Measurements from ENCODE around the gene TTC7B. TPM values are rescaled to one million over a fixed set of nuclear protein-coding genes. Genes with fewer than 3 reads are reported as not detected.
A peak's percentile ranks its signal among the peaks of the same experiment; 100 is the strongest.

The TTC7B gene
- total and polyA plus RNA-seq, 9 of the 15 experiments (the other 6 are each of a cell fraction or from before 2014, with no cell fraction given) = 2.2 to 77.2 (median 36.7) TPM

GRCh38 chr14:90658541-90658967, 157.7 kb downstream of the TTC7B start:
- DNase-seq (ENCODE audit: extremely low read depth in 1 of 4, low spot score in 3 of 4) (peak in 2 of 4 experiments; percentile 52 to 69), FAIRE-seq (peak; percentile 94), ATAC-seq (peak; percentile 98)
- H3K4me3 ChIP-seq = no peak overlapping the region; the same call in 1 of the 2 replicates
- no peaks in the 10 kb centered on the region for H3K27me3 ChIP-seq (ENCODE audit: control insufficient read depth in 2 of 2, insufficient read depth in 2 of 2, low read length in 2 of 2)
- ChIA-PET CTCF (ENCODE audit: low intra/inter-chr PET ratio) (no interaction called here), POLR2A (no interaction called here)
- intact Hi-C loops (cut with micrococcal nuclease) = no loop called here
- H3K79me2 ChIP-seq (ENCODE audit: control insufficient read depth, insufficient read depth, low read length) = no peaks in the 10 kb centered on the region
- no peaks in the 10 kb centered on the region for H3K9me3 ChIP-seq (replicated peaks; ENCODE audit: control insufficient read depth, insufficient read depth, low read depth, low read length)
- BruUV-seq (replicated peaks) = no TSS peak
- 0 out of 3 replicates have a peak overlapping the region, but pooled peaks have one; percentile 21 for H3K27ac ChIP-seq (ENCODE audit: extremely low read depth, low read depth, low read length)
- H3K4me1 ChIP-seq (replicated peaks in 1 of 2; ENCODE audit: control insufficient read depth in 2 of 2, insufficient read depth in 2 of 2, low read length in 2 of 2) = peaks cover 11 to 15% of the 10 kb centered on the region in 2 experiments; a peak in 4 of 5 replicates
- 19% methylated on average over 8 of the region's 8 CpGs for WGBS (ENCODE audit: insufficient coverage, low coverage, missing lambda C conversion rate)
- in situ Hi-C loops (cut with MboI) = no loop called here
- no peaks in the 10 kb centered on the region for H4K20me1 ChIP-seq (replicated peaks; ENCODE audit: control insufficient read depth, insufficient read depth, low read length)
- no peaks in the 10 kb centered on the region for H3K9me1 ChIP-seq (ENCODE audit: control insufficient read depth, insufficient read depth, low read length)
- H2AFZ ChIP-seq (ENCODE audit: low read depth, low read length) = no peak overlapping the region
- H3K36me3 ChIP-seq (ENCODE audit: control insufficient read depth, insufficient read depth, low read length) = peaks cover 34% of the 10 kb centered on the region; the same call in 2 of the 3 replicates
- 0 out of 2 replicates have a peak overlapping the region, but pooled peaks have one; percentile 21 for H3K4me2 ChIP-seq (ENCODE audit: insufficient read depth, low read length)
- peak overlapping the region in 1 of 2 experiments; percentile 6; a peak in 1 of 4 replicates for H3K9ac ChIP-seq (ENCODE audit: insufficient read depth in 1 of 2, low read depth in 2 of 2, low read length in 2 of 2)
- no peak for TF ChIP-seq MLX (CRISPR knock-in tag; conservative IDR thresholded peaks at IDR 0.05)
- TF ChIP-seq ARID1B (IDR thresholded peaks at IDR 0.05) = peak; percentile 77
- TF ChIP-seq CBFA2T3 (IDR thresholded peaks at IDR 0.05) = peak; percentile 75
- TF ChIP-seq CBFA2T2 (conservative IDR thresholded peaks at IDR 0.05) = peak; percentile 46
- TF ChIP-seq PURB (CRISPR knock-in tag; IDR thresholded peaks at IDR 0.05; ENCODE audit: low read depth) = no peak
- no peak for TF ChIP-seq ZNF146 (CRISPR knock-in tag; IDR thresholded peaks at IDR 0.05; ENCODE audit: unreplicated experiment)
- TF ChIP-seq DPF2 (IDR thresholded peaks at IDR 0.05) = peak; percentile 62; the same call in 1 of the 2 replicates
- TF ChIP-seq FOSL1 (tag; conservative IDR thresholded peaks at IDR 0.05) = peak; percentile 79
- TF ChIP-seq ARHGAP35 (IDR thresholded peaks at IDR 0.05; ENCODE audit: partially characterized antibody) = no peak
- TF ChIP-seq TCF7 (IDR thresholded peaks at IDR 0.05; ENCODE audit: borderline replicate concordance) = no peak
- peak; percentile 44 for TF ChIP-seq MEIS2 (IDR thresholded peaks at IDR 0.05; ENCODE audit: partially characterized antibody)
- no peak for TF ChIP-seq ETS2 (tag; IDR thresholded peaks at IDR 0.05; ENCODE audit: borderline replicate concordance, poor library complexity, severe bottlenecking)
- peak; percentile 49; the same call in 1 of the 2 replicates for TF ChIP-seq GATA2 (CRISPR knock-in tag; IDR thresholded peaks at IDR 0.05)
- no peak for TF ChIP-seq RFX7 (CRISPR knock-in tag; IDR thresholded peaks at IDR 0.05)
- 0 out of 2 replicates have a peak, but pooled peaks have one; percentile 39 for TF ChIP-seq NCOR1 (IDR thresholded peaks at IDR 0.05)
- TF ChIP-seq JUND (IDR thresholded peaks at IDR 0.05; ENCODE audit: borderline replicate concordance, low read depth, low read length) = peak; percentile 64; the same call in 1 of the 2 replicates
- TF ChIP-seq JUND (tag; IDR thresholded peaks at IDR 0.05; ENCODE audit: borderline replicate concordance, low read depth, low read length) = peak; percentile 58; the same call in 1 of the 3 replicates
- TF ChIP-seq CBFB (CRISPR knock-in tag; IDR thresholded peaks at IDR 0.05) = no peak
- TF ChIP-seq TEAD4 (IDR thresholded peaks at IDR 0.05; ENCODE audit: low read length) = peak; percentile 59; the same call in 1 of the 2 replicates
- TF ChIP-seq TEAD4 (CRISPR knock-in tag; IDR thresholded peaks at IDR 0.05; ENCODE audit: borderline replicate concordance) = no peak
- peak; percentile 40; the same call in 1 of the 2 replicates for TF ChIP-seq SPI1 (IDR thresholded peaks at IDR 0.05; ENCODE audit: borderline replicate concordance, low read depth, low read length)
- no peak for TF ChIP-seq KLF6 (CRISPR knock-in tag; IDR thresholded peaks at IDR 0.05; ENCODE audit: borderline replicate concordance)
- no peak for TF ChIP-seq MYBL2 (IDR thresholded peaks at IDR 0.05; ENCODE audit: low read depth)
- TF ChIP-seq MYBL2 (CRISPR knock-in tag; IDR thresholded peaks at IDR 0.05; ENCODE audit: borderline replicate concordance) = no peak
- 0 out of 2 replicates have a peak, but pooled peaks have one; percentile 33 for TF ChIP-seq CTBP1 (IDR thresholded peaks at IDR 0.05; ENCODE audit: borderline replicate concordance)
- no peak for TF ChIP-seq ILK (tag; IDR thresholded peaks at IDR 0.05; ENCODE audit: borderline replicate concordance, low read depth)

Data from K562 (cell line).